GM12873 (cell line): ENCODE data around the gene WIPI1.

Experiments
- TF ChIP-seq, protein P1 (sequence below): IDR thresholded peaks from 2 replicates; pipeline ENCODE4 v1.5.1; 2012; ENCODE audit warnings: low read depth, mild to moderate bottlenecking, moderate library complexity, low read length, control low read depth; ENCODE audit not compliant: insufficient read depth; ENCODE audit errors: missing control alignments

WIPI1 gene

DNA sequence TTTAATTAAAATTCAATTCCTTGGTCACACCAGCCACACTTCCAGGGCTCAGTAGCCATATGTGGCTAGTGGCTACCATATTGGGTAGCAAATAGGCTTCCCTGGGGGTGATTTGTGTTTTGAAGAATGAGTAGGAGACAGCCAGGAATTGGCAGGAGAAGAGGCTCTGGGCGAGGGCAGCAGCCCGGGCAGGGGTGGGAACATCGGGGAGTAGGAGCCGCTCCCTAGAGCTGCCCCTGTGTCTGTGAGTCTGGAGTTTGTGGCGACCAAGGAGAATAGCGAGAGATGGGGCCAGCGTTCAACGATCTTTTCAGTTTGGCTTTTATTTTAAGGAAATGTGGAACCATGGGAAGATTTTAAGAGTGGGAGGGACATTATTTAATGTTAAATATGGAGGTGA lies 81.7 kb downstream of the WIPI1 start:
- TF ChIP-seq, protein P1, sequence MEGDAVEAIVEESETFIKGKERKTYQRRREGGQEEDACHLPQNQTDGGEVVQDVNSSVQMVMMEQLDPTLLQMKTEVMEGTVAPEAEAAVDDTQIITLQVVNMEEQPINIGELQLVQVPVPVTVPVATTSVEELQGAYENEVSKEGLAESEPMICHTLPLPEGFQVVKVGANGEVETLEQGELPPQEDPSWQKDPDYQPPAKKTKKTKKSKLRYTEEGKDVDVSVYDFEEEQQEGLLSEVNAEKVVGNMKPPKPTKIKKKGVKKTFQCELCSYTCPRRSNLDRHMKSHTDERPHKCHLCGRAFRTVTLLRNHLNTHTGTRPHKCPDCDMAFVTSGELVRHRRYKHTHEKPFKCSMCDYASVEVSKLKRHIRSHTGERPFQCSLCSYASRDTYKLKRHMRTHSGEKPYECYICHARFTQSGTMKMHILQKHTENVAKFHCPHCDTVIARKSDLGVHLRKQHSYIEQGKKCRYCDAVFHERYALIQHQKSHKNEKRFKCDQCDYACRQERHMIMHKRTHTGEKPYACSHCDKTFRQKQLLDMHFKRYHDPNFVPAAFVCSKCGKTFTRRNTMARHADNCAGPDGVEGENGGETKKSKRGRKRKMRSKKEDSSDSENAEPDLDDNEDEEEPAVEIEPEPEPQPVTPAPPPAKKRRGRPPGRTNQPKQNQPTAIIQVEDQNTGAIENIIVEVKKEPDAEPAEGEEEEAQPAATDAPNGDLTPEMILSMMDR, result no peak
